GM12874 (cell line): ENCODE measurements around the gene PSMA7.

Source experiments
- CTCF ChIP-seq: IDR thresholded peaks from 2 replicates; pipeline ENCODE4 v1.5.1; 2011; ENCODE audit warnings: low read depth, mild to moderate bottlenecking, control low read depth, low read length, moderate library complexity; ENCODE audit not compliant: insufficient read depth

The PSMA7 gene

GRCh38 chr20:62175711-62176110 is 32.5 kb upstream of the PSMA7 start:
- TF ChIP-seq CTCF: no peak

- no peak for TF ChIP-seq CTCF
Observed at GRCh38 chr20:62174870-62175624, 31.9 kb upstream of the PSMA7 start.

- no peak for TF ChIP-seq CTCF
Observed at GRCh38 chr20:62174021-62174804, 31.0 kb upstream of the PSMA7 start.

GRCh38 chr20:62172666-62173065 is 29.5 kb upstream of the PSMA7 start:
- no peak for TF ChIP-seq CTCF

GRCh38 chr20:62171245-62171644 is 28.1 kb upstream of the PSMA7 start:
- no peak for TF ChIP-seq CTCF

- no peak for TF ChIP-seq CTCF
Observed at GRCh38 chr20:62170536-62170935, 27.3 kb upstream of the PSMA7 start.

- TF ChIP-seq CTCF: no peak
Observed at GRCh38 chr20:62168890-62169435, 25.8 kb upstream of the PSMA7 start.
